RCC 7860 (cell line): Measurements from ENCODE around the gene CD99L2.

ENCODE experiments used
- DNase-seq: peaks from one replicate; pipeline ENCODE4 v3.0.0-alpha.2; 2015; ENCODE audit warnings: low spot score
- FAIRE-seq: peaks from 2 replicates; lab custom pipeline; 2012; peaks lifted over from hg19 to GRCh38; lab: Jason Lieb, UNC

The CD99L2 gene

GRCh38 chrX:150766351-150767044 is 132.0 kb downstream of the CD99L2 start:
- FAIRE-seq (no peak), DNase-seq (no peak)

DNA sequence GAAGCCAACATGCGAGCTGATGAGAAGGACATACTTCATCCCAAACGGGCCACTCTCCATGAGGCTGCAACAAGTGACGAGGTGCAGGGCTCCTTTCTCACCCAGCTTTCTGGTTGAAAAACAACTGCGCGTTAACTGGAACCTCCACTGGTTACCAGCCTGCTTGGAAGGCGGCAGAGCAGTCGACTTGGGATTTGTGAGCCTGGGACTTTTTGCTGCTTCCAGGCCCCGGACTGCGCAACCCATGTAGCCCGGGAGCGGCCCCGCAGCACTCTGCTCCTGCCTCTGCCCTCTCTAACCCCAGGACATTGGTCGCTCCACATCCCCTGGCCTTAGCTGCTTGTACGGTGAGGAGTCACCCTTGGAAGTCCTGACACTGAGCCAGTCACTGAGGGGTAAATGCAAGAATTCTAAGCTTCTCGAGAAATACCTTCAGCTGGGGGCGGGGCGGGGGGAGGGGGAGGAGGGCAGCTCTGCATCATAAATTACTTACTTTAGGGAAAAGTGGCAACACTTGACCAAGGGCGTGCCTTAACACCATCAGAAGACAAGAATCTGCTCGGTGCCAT is 132.6 kb downstream of the CD99L2 start:
- DNase-seq (no peak), FAIRE-seq (no peak)

GRCh38 chrX:150765237-150765636 is 133.2 kb downstream of the CD99L2 start:
- FAIRE-seq (no peak), DNase-seq (no peak)

DNA sequence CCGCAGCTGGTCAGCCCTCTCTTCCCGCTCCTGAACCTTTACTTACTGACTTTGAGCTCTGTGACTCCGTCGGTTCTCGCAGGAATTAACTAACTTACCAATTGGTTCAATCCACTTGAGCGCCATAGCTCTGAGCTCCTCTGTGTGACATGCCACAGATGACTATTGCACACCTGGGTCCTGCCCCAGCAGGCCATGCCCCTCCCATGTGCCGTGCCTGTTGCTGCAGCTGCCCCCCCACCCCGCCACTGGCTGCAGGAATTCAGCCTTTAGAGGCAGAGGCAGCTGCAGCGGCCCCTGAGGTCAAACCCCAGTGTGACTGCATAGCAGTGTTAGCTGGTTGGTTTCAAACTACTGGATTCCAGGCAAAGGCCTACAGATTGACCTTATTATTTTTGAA is 134.7 kb downstream of the CD99L2 start:
- no peak for DNase-seq
- no peak for FAIRE-seq

DNA sequence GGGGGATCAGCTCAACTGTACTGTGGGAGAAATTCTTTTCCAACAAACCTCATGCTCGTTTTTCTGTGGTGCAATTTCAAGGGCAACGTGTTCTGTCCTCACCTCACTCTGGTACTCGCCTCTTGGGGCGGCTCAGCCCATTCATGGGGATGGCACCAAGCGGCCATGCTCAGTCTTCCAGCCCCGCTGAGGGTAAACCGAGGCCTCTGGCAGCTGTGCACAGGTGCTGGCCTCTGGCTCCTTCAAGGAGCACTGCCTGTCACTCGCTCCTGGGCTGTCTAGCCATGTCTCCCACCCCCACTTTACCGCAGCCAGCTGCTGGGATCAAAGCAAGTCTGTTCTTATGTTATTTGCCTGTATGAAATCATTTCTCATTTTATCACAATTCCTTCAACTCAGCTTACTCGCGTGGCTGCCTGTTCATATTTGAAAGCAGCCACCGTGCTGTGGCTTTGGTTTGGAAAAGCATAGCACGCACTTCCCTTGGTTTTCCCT is 135.1 kb downstream of the CD99L2 start:
- DNase-seq (no peak), FAIRE-seq (no peak)

GRCh38 chrX:150762258-150763165 is 136.0 kb downstream of the CD99L2 start:
- FAIRE-seq (no peak), DNase-seq (no peak)

DNA sequence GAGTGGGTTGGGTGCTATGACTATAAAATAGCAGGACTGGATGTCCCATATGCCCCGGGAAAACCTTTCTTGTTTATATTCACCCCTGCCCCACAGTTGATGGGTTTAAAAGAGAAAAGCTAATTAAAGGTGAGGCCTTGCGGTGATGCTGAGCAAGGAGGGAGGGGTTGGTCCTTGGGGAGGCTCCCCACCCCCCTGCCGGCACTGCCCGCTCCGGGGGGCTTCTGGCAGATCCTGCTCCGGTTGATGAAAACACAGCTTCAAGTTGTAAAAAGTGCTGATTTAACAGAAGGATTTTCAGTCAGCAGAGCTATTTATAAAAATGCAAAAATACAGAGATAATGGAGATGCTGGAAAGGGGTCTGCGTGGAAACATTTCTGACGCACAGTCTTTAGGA is 136.7 kb downstream of the CD99L2 start:
- DNase-seq (no peak), FAIRE-seq (no peak)

DNA sequence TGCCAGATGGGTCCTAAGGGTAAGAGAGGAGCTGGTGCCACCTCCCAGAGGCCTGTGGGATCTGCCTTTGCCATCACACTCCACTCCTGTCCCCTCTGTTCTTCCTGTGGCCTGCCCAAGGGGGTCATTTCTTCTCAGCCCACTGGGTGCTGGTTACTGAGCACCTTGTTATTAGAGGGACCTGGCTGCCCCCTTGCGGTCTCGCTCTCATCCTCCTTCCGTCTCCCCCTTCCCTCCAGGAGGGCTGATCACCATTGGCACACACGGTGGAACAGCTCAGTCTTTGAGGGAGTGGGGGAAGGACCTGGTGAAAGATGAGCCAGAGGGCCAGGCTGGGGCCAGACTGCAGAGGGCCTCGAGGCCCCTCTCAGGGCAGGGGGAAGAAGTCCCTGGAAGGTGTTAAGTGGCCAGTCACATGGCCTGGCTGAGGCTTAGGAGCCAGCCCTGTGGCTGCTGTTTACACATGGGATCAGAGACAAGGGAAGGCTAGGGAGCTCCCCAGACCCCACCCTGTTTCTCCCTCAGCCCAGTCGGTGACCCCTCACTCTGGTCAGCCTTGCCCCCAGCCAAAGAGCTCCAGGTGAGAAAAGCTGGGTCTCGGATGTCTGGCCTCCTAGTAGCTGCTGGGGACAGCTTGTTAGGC is 137.2 kb downstream of the CD99L2 start:
- DNase-seq (no peak), FAIRE-seq (no peak)

DNA sequence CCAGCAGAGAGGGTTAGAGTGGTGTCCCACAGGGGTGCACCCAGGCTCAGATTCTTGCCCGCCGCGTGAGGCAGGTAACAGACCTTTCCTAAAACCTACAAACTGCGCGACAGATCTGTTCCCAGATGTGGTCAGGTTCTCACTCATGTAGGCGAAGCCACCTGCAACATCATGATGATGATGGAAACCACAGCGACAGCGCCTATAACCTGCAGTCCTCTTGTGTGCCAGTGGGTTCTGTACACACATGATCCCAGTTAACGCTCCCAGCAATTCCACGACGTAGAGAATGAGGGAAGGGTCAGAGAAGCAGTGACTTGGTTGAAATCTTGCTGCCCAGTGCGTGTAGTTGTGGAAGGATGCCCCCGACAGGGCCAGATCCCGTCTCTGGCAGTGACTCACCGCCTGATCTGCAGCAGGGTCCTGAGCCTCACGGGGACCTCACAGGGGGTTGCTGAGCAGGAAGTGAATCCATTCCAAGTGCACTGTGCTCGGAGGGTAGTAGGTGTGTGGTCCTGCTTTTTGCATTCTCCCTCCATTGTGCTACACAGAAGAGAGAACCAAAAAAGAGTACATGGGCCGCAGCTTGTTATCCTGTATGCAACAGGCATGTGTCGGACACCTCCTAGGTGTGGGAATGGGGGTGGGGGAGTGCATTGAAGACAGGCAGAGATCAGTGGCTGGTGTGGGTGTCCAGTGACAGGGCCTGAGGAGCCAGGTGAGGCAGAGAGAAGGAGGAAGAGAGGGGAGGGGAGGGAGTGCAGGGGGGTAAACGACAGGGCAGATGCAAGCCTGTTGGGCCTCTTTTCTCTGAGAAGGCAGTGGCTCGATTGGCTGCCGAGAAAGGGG is 138.7 kb downstream of the CD99L2 start:
- DNase-seq (no peak), FAIRE-seq (no peak)

GRCh38 chrX:150757371-150757770 is 141.1 kb downstream of the CD99L2 start:
- DNase-seq, result no peak
- no peak for FAIRE-seq

GRCh38 chrX:150753968-150754367 is 144.5 kb downstream of the CD99L2 start:
- DNase-seq, result no peak
- no peak for FAIRE-seq

DNA sequence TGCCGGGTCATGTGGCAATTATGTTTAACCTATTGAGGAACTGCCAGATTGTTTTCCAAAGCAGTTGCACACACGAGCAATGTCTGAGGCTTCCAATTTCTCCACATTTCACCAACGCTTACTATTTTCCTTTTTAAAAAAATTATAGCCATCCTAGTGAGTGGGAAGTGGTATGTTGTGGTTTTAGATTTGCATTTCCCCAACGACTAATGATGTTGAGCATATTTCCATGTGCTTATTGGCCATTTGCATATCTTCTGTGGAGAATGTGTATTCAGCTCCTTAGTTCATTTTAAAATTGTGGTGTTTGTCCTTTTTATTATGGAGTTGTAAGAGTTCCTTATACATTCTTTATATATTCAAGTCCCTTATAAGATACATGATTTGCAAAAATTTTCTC is 145.1 kb downstream of the CD99L2 start:
- no peak for FAIRE-seq
- no peak for DNase-seq

GRCh38 chrX:150752124-150752523 is 146.3 kb downstream of the CD99L2 start:
- FAIRE-seq (no peak), DNase-seq (no peak)

GRCh38 chrX:150736475-150736874 is 162.0 kb downstream of the CD99L2 start:
- FAIRE-seq (no peak), DNase-seq (no peak)

DNA sequence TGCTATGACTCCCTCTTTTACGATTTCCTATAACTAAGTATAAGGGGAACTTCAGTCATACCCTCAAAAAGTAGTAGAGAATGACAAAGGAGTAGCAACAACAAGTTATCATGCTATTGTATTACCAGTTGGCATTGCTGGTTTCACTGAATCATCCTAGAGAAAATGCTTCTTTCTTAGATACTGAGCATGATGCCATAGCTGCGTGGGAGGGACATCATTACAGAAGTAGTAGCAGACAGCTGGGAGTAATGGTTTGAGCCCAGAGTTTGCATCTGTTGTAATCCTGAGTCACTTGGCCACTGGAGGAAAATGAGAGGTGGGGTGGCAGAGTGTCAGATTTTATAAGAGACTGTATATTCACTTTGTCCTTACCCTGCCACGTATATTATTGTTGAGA is 166.7 kb downstream of the CD99L2 start:
- DNase-seq, result peak; percentile 68

DNA sequence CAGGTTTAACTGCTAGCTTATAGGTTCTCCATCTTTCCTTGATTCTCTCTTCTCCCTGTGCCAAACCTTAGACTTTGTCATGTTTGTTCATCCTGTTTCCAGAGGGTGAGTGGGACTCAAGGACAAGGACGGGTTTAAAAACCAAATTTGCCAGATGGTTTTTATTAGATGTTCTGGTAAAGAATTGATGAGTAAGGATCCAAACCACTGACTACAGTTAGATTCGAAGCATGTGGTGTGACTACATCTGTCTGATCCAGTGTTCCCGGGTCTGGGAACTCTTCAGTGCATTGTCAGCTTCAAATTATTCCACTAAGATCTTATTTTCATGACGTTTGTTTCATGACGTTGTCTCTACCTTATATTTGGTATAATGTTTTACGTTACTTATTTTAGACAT is 167.7 kb downstream of the CD99L2 start:
- DNase-seq, result no peak
- no peak for FAIRE-seq

More for the DNA sequence above, 166.7 kb downstream of the CD99L2 start:
- FAIRE-seq, result peak; percentile 40

DNA sequence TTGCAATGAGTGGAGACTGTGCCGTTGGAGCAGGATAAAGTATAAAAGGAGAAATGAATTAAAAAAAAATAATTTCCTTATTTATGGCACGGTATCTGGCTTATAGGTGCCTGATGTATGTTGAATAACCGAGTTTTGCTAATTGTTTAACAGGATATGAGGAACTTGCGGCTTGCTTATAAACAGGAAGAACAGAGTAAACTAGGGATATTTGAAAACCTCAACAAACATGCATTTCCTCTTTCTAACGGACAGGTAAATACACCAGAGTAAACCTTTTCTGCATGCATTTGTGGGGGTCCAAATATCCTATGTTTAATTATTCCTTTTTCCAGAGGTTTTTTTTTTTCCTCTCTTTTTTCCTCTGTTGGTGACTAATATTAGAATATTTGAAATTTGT is 168.5 kb downstream of the CD99L2 start:
- FAIRE-seq, result no peak
- no peak for DNase-seq

- DNase-seq, result no peak
- no peak for FAIRE-seq
Measured at GRCh38 chrX:150719621-150720020, 178.8 kb downstream of the CD99L2 start.
